Daoy (cell line): ENCODE data around the gene SCAMP4. TPM values are rescaled to one million over a fixed set of nuclear protein-coding genes. Genes with fewer than 3 reads are reported as not detected.

Experiments
- DNase-seq: peaks from one replicate; pipeline ENCODE4 v3.0.0-alpha.2; 2015; ENCODE audit warnings: low read depth
- total RNA-seq: library from RNA; depleted of rRNA; stranded (reverse); fragments of >200 nt; shearing (Covaris generic); gene quantifications from 2 replicates; pipeline ENCODE4 v1.2.3, GENCODE V29; 2014; rRNA removed

The SCAMP4 gene, protein sequence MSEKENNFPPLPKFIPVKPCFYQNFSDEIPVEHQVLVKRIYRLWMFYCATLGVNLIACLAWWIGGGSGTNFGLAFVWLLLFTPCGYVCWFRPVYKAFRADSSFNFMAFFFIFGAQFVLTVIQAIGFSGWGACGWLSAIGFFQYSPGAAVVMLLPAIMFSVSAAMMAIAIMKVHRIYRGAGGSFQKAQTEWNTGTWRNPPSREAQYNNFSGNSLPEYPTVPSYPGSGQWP
- 51.6 and 65.8 TPM in 2 replicates for total RNA-seq

GRCh38 chr19:1905110-1905862, at the start of gene SCAMP4, which contains the start of gene ADAT3:
SCAMP4 (plus strand) TSS chr19:1905399; CDS start chr19:1915020, 9,621 bp downstream.
ADAT3 (plus strand) TSS chr19:1905399; CDS start chr19:1912048, 6,649 bp downstream.
- DNase-seq = peak; percentile 100

DNA sequence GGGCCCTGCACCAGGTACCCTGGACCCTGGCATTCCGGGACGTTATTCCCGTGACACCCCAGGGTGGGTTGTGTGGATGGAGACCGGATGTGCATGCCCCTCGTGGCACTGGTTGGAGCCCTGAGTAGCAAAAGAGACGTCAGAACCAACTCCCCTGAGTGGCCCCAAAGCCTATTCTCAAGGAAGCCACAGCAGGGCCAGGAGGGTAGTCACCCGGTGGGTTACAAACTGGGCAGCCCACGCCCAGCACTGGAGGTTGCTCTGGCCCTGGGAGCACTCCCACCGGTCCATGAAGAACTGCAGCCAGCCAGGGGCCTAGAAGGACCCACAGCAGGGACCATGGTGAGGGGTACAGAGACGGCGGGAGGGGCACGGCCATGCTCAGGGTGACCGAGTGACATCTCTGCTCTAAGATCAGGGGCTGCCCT, 49.4 kb upstream of the SCAMP4 start:
- no peak for DNase-seq

DNA sequence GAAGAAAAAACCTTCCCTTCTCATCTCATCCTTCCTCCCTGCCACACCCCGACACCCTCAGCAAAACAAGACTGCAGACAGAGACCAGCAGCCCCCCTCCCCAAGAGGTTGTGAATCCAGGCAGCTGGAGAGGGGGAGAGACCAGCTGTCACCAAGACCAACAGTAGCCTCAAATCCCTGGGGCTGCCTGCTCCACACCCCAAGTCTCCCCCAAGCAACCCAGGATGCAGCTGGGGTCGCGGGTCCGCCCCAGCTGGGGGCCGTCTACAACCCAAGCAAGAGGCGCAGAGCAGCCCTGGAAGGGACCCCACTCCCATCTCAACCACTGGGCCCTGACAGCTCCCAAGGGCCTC, 48.9 kb upstream of the SCAMP4 start:
- no peak for DNase-seq

GRCh38 chr19:1856698-1857603, 48.2 kb upstream of the SCAMP4 start:
- peak; percentile 84 for DNase-seq

DNA sequence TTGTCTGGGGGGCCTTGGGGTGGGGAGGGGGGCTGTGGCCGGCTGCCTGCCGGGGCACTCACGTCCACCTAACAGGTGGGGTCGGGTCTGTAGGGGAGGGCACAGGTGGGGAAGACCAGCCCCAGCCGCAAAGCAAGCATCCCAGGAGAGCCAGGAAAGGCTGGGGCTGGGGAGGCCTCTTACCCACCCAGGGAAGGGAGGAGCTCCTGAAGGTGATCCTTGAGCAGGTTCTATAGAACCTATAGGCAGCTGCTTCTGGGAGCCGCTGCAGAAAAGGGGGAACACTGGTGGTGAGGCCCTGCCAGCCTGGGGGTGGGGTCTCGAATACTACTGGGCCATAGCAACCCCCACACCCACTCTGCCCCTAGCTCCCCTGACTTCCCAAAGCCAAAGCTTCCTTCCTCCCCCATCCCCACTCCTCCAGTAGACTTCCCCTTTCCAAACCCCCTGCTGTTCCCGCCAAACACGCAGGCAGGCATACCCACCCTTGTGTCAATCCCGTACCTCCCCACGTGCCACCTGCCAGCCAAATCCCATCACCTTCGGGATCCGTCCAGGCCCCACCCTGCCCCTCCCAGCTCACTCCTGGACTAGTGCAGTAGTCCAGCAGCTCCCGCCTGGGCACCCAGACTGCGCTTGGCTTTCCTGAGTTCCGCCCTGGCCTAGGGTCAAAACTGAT, 47.4 kb upstream of the SCAMP4 start:
- DNase-seq = no peak

DNA sequence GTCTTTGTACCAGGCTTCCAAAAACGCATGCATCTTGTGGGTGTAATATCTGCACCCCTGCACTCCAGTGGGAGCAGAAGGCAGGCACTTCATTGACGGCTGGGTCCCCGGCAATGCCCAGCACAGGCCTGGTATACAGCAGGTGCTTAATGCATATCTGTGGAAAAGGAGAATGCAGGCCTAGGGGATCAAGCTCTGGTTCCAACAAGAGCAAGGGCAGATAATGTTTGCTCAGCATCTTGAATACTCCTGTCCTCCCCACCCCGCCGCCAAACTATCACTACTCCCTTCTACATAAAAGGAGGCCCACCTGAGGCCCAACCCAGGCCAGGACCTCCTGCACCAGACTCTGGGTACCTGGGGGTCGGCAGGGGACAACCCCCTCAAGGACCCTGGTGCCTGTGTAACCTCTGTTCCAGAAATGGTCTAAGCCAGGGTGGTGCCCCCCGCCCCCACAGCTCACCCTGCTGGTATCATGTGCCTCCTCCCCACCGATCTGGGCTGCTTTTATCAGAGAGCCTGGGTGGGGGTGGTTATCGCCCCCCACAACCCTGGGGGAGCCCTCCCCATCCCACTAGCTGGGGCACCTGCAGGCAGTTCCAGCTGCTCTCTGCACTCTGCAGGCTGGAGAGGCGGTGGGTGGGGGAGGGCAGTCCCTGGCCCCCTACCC, 46.7 kb upstream of the SCAMP4 start:
- no peak for DNase-seq

DNA sequence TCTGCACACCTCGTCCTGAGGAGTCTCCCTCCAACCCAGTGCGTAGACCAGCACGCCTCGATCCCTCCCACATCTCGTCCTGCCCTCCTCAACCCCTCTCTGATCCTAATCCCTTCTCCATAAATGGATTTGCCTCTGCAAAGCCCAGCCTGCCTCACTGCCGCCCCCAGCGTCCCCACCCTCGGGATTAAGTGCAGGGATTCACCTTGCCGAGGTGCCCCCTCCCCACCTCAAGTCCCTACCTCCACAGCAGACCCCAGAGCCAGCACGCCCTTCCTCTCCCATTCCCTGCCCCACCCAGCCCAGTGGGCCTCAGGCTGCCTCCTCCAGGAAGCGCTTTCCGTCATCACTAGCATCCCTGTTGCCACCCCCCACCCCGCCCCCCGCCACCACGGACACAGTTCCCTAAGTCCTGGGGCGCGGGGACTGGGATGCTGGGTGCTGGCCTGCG, 45.8 kb upstream of the SCAMP4 start:
- no peak for DNase-seq

GRCh38 chr19:1860042-1860775, 45.0 kb upstream of the SCAMP4 start:
- peak; percentile 73 for DNase-seq

DNA sequence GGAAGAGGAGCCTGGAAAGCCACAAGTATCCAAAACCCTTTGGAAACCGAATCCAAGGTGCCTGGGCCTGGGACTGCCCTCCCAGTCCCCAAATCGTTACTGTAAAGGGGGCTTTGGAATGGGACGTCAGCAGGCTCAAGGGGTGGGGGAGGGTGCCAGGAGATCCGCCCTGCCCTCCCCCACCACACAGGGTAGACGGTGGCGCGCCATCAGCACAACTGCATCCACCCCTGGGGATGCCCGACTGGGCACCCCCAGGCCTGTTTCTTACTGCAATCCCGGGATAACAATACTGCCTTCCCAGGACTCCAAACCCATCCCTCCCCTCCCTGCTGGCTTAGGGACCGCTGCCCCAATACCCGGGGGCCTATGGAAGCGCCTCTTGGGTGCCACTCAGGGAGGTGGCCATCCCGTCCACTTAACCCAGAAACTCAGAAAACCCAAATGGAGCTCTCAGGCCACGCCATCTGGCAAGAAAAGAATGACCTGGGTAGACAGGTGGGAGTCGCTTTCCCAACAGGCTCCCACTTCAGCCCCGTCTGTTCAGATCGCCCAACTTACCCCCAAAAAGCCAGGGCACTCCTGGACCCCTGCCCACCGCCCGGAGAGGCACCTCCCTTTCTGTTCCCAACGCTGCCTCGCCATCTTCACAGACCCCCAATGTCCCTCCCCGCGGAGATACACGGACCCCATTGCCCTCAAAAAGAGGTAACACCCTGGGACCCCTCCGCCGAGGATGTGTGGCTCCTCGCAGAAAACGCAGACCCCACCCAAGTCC, 44.2 kb upstream of the SCAMP4 start:
- DNase-seq = no peak

DNA sequence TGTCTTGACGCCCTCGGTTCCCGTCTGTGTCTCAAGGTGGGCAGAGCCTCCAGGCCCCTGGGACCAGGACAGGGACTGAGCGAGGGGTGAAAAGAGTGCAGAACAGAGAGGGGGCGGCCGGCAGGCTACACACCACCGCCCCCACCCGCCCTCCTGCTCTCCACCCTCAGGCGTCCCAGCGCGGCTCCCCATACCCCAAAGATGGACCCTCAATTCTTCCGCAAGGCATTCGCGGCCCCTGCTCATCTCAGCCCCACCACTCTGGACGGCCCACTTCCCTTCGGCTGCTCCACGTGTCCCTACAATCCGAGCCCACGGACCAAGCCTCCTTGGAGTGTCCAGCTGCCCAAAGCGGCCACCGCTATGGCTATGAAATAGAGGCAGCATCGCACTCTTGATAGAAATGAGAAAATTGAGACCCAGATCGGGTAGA, 43.6 kb upstream of the SCAMP4 start:
- DNase-seq = no peak

DNA sequence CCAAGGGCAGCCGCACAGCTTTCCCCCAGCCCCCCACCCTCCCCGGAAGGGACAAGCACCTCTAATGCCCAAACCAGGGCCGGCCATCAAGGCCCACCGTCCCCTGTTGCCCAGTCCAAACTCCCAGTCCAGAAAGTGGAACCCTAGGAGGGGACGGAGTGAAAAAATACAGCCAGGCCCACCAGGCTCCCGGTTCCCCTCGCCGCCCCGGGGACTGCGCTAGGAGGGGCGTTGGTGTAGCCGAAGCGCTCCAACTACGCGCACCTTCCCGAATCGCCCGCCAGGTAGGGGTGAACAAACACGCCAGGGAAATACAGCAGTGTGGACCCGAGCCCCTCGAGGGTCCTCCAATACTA, 43.2 kb upstream of the SCAMP4 start:
- no peak for DNase-seq

GRCh38 chr19:1862424-1863327, 42.5 kb upstream of the SCAMP4 start:
- DNase-seq = peak; percentile 61

GRCh38 chr19:1863328-1863637, 41.9 kb upstream of the SCAMP4 start, which contains the start of gene KLF16:
KLF16 (minus strand) TSS chr19:1863579; CDS start chr19:1863497, 82 bp downstream.
- DNase-seq = no peak

DNA sequence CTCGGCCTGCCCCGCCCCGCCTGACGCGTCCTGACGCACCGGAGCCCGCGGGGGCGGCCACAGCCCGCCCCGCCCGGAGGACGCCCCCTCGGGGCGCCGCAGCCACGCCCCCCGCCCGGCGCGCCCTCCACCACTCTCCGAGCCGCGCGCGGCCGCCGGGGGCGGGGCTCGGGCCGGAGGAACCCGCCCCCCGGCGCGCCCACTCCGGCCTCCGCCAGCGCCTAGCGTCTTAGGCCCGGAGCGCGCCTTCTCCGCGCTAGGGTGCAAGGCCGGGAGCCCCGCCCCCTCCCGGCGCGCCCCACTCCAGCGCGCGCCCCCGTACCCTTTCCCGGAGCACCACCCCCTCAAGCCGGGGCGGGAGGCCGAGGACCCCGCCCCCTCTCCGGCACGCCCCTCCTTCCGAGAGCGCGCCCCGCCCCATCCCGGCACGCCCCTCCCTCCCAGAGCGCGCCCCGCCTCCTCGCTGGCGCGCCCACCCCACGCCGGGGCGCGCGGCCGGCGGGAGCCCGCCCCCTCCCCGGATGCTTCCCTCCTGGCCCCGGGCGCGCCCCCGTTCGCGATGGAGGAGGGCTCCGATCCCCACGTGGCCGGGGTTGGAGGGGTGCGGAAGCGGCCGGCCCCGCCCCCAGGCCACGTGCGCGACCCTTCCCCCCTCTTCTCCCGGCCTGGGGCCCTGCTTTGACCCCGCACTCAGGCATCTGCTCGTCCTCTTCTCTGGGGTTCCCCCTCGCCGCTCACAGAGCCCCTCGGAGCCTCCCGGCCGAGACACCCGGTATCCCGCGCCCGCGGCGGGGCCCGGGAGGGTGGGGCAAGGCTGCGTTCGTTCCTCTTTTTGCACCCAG, 41.3 kb upstream of the SCAMP4 start:
- peak; percentile 98 for DNase-seq

- DNase-seq = peak; percentile 81
Observed at GRCh38 chr19:1864480-1865171, 40.6 kb upstream of the SCAMP4 start.

DNA sequence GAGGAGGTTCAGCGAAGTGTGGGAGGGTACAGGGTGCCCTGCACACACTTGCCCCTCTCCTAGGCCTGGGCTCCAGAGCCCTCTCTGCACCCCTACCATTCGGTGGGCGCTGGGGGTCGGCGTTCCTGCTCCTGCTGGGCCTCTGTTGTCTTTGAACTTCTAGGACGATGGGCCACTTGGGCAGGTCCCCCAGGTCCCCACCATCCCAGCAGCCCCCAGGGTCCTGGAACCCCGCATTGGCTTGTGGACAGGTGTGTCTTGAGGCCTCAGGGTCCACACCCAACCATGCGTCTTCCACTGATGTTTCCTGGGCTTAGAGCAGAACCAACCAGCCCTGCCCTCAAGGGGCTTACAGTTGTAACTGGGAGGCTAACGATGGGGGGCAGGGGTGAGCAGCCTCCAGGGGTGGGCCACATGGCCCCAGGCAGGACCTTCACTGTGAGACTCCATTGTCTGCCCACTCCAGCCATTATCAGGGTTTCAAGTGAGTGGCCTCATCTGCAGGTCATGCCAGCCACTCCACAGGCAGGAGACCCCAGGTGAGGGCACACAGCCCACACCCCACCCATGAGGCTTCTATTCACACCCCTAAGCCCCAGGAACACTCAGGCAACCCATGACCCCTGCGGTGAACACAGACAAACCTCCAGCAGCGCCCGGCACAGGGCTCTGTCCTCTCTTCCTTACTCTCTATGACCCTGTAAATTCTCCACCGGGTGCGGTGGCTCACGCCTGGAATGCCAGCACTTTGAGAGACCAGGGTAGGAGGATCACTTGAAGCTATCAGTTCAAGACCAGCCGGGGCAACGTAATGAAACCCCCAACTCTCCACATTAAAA, 39.8 kb upstream of the SCAMP4 start:
- DNase-seq = no peak
